Measurements from ENCODE around the gene CFAP251. TPM values are rescaled to one million over a fixed set of nuclear protein-coding genes. Genes with fewer than 3 reads are reported as not detected.
A peak's percentile ranks its signal among the peaks of the same experiment; 100 is the strongest.

Gene CFAP251
- total RNA-seq, 1 donor from 2014 or later, result 2.6 TPM

GRCh38 chr12:122048151-122048550 is 129.8 kb downstream of the CFAP251 start:
- H3K27me3 ChIP-seq (ENCODE audit: control insufficient read depth in 3 of 3, insufficient read depth in 3 of 3, low read length in 3 of 3), result no peaks in the 10 kb centered on the region
- H3K27ac ChIP-seq (ENCODE audit: low read depth, low read length), result no peak overlapping the region
- no peak overlapping the region for H3K9ac ChIP-seq (ENCODE audit: low read depth in 1 of 3, low read length in 3 of 3)
- H3K4me1 ChIP-seq (ENCODE audit: control insufficient read depth in 3 of 3, insufficient read depth in 3 of 3, low read length in 3 of 3), result peaks cover 15 to 27% (median 16%) of the 10 kb centered on the region in 3 donors
- H3K4me3 ChIP-seq (ENCODE audit: low read length in 3 of 3), result no peak overlapping the region
- H3K36me3 ChIP-seq (ENCODE audit: control insufficient read depth in 3 of 3, insufficient read depth in 3 of 3, low read length in 3 of 3), result peaks cover 15 to 23% (median 19%) of the 10 kb centered on the region in 3 donors
- H3K9me3 ChIP-seq (ENCODE audit: control insufficient read depth in 3 of 3, low read length in 3 of 3), result no peaks in the 10 kb centered on the region

GRCh38 chr12:122049827-122050226 is 131.4 kb downstream of the CFAP251 start:
- H3K4me3 ChIP-seq (ENCODE audit: low read length in 3 of 3), result no peak overlapping the region
- no peak overlapping the region for H3K9ac ChIP-seq (ENCODE audit: low read depth in 1 of 3, low read length in 3 of 3)
- H3K27ac ChIP-seq (ENCODE audit: low read depth, low read length), result peak overlapping the region; percentile 93
- H3K27me3 ChIP-seq (ENCODE audit: control insufficient read depth in 3 of 3, insufficient read depth in 3 of 3, low read length in 3 of 3), result no peaks in the 10 kb centered on the region
- no peaks in the 10 kb centered on the region for H3K9me3 ChIP-seq (ENCODE audit: control insufficient read depth in 3 of 3, low read length in 3 of 3)
- H3K4me1 ChIP-seq (ENCODE audit: control insufficient read depth in 3 of 3, insufficient read depth in 3 of 3, low read length in 3 of 3), result peaks cover 20 to 37% (median 21%) of the 10 kb centered on the region in 3 donors
- H3K36me3 ChIP-seq (ENCODE audit: control insufficient read depth in 3 of 3, insufficient read depth in 3 of 3, low read length in 3 of 3), result peaks cover 5 to 13% (median 9%) of the 10 kb centered on the region in 3 donors

GRCh38 chr12:122050706-122051105 is 132.3 kb downstream of the CFAP251 start:
- Histone ChIP-seq H3K4me3 (ENCODE audit: low read length in 3 of 3) (peak overlapping the region in 1 of 3 donors; percentile 17), H3K27ac (ENCODE audit: low read depth, low read length) (peak overlapping the region; percentile 93), H3K27me3 (ENCODE audit: control insufficient read depth in 3 of 3, insufficient read depth in 3 of 3, low read length in 3 of 3) (no peaks in the 10 kb centered on the region), H3K9me3 (ENCODE audit: control insufficient read depth in 3 of 3, low read length in 3 of 3) (no peaks in the 10 kb centered on the region), H3K9ac (ENCODE audit: low read depth in 1 of 3, low read length in 3 of 3) (peak overlapping the region in 2 of 3 donors; percentile 75 to 79), H3K4me1 (ENCODE audit: control insufficient read depth in 3 of 3, insufficient read depth in 3 of 3, low read length in 3 of 3) (peaks cover 24 to 45% (median 27%) of the 10 kb centered on the region in 3 donors), H3K36me3 (ENCODE audit: control insufficient read depth in 3 of 3, insufficient read depth in 3 of 3, low read length in 3 of 3) (peaks cover 6 to 18% (median 9%) of the 10 kb centered on the region in 3 donors)

GRCh38 chr12:122051231-122051876 is 133.0 kb downstream of the CFAP251 start:
- peak overlapping the region; percentile 70 to 79 (median 75) for H3K9ac ChIP-seq (ENCODE audit: low read depth in 1 of 3, low read length in 3 of 3)
- H3K4me1 ChIP-seq (ENCODE audit: control insufficient read depth in 3 of 3, insufficient read depth in 3 of 3, low read length in 3 of 3), result peaks cover 24 to 48% (median 32%) of the 10 kb centered on the region in 3 donors
- H3K4me3 ChIP-seq (ENCODE audit: low read length in 3 of 3), result peak overlapping the region in 1 of 3 donors; percentile 17
- H3K27me3 ChIP-seq (ENCODE audit: control insufficient read depth in 3 of 3, insufficient read depth in 3 of 3, low read length in 3 of 3), result no peaks in the 10 kb centered on the region
- H3K9me3 ChIP-seq (ENCODE audit: control insufficient read depth in 3 of 3, low read length in 3 of 3), result no peaks in the 10 kb centered on the region
- H3K36me3 ChIP-seq (ENCODE audit: control insufficient read depth in 3 of 3, insufficient read depth in 3 of 3, low read length in 3 of 3), result peaks cover 5 to 14% (median 6%) of the 10 kb centered on the region in 3 donors
- H3K27ac ChIP-seq (ENCODE audit: low read depth, low read length), result peak overlapping the region; percentile 93

- peaks cover 11 to 17% (median 12%) of the 10 kb centered on the region in 3 donors for H3K36me3 ChIP-seq (ENCODE audit: control insufficient read depth in 3 of 3, insufficient read depth in 3 of 3, low read length in 3 of 3)
- H3K9me3 ChIP-seq (ENCODE audit: control insufficient read depth in 3 of 3, low read length in 3 of 3), result no peaks in the 10 kb centered on the region
- H3K9ac ChIP-seq (ENCODE audit: low read depth in 1 of 3, low read length in 3 of 3), result peak overlapping the region in 1 of 3 donors; percentile 45
- peaks cover 24 to 48% (median 32%) of the 10 kb centered on the region in 3 donors for H3K4me1 ChIP-seq (ENCODE audit: control insufficient read depth in 3 of 3, insufficient read depth in 3 of 3, low read length in 3 of 3)
- H3K27ac ChIP-seq (ENCODE audit: low read depth, low read length), result peak overlapping the region; percentile 93
- H3K27me3 ChIP-seq (ENCODE audit: control insufficient read depth in 3 of 3, insufficient read depth in 3 of 3, low read length in 3 of 3), result no peaks in the 10 kb centered on the region
- H3K4me3 ChIP-seq (ENCODE audit: low read length in 3 of 3), result no peak overlapping the region
Observed at GRCh38 chr12:122052285-122052684, 133.9 kb downstream of the CFAP251 start.

Small RNA genes lying within 50 kb of the gene (small RNA-seq; reads per million reads assigned to genes)
- gene AC069503.3 (not detected), gene RF00017 (not detected), gene RNU7-170P (not detected)

Other genes starting within 250 kb of the CFAP251 start
- gene MORN3, start 248.9 kb upstream of the CFAP251 start, total RNA-seq, result under 0.01 TPM
- 8.9 TPM for gene TMEM120B, start 205.8 kb upstream of the CFAP251 start, total RNA-seq
- 2.1 TPM for gene RHOF, start 124.9 kb upstream of the CFAP251 start, total RNA-seq
- gene SETD1B, start 114.6 kb upstream of the CFAP251 start, total RNA-seq, result 2.1 TPM
- not detected for gene HPD, start 59.7 kb upstream of the CFAP251 start, total RNA-seq
- 13.0 TPM for gene PSMD9, start 29.8 kb upstream of the CFAP251 start, total RNA-seq
- gene BCL7A, start 103.3 kb downstream of the CFAP251 start, total RNA-seq, result 9.4 TPM
- gene MLXIP, start 160.2 kb downstream of the CFAP251 start, total RNA-seq, result 10.4 TPM